CD4-positive, CD25-positive, alpha-beta regulatory T cell (primary cell): ENCODE measurements around the gene HOXD13. TPM values are rescaled to one million over a fixed set of nuclear protein-coding genes. Genes with fewer than 3 reads are reported as not detected.

ENCODE experiments used
- ATAC-seq, 2 donors: fragments of 150-1000 bp; cut with Tn5 transposase; one replicate each; pipeline ENCODE4 v1.10.0; 2021; ENCODE audit warnings: low read depth in 2 of 2, moderate number of reproducible peaks in 2 of 2, moderate library complexity in 1 of 2
- DNase-seq, 3 donors: peaks; one replicate each; pipeline versions ENCODE4 v3.0.0 to v3.0.0-alpha.2; 2012 to 2022; ENCODE audit warnings: mixed read lengths in 1 of 3
- H3K27ac ChIP-seq: one replicate; pipeline ENCODE4 v1.7.0; 2013; ENCODE audit warnings: mild to moderate bottlenecking, low read length; ENCODE audit not compliant: insufficient read depth, poor library complexity, severe bottlenecking
- H3K27me3 ChIP-seq: one replicate; pipeline ENCODE4 v1.7.0; 2013; ENCODE audit warnings: low read length; ENCODE audit not compliant: control insufficient read depth, insufficient read depth
- H3K36me3 ChIP-seq: one replicate; pipeline ENCODE4 v1.7.0; 2013; ENCODE audit warnings: mild to moderate bottlenecking, low read length, moderate library complexity; ENCODE audit not compliant: control insufficient read depth, insufficient read depth
- H3K4me1 ChIP-seq: 2 replicates; pipeline ENCODE4 v1.7.0; 2013; ENCODE audit warnings: mild to moderate bottlenecking, low read length; ENCODE audit not compliant: insufficient read depth, control insufficient read depth, poor library complexity, severe bottlenecking
- H3K4me3 ChIP-seq: one replicate; pipeline ENCODE4 v1.7.0; 2013; ENCODE audit warnings: low read depth, mild to moderate bottlenecking, low read length, moderate library complexity
- H3K9me3 ChIP-seq, 2 experiments: 1 replicate in 1 of 2; 2 replicates in 1 of 2; pipeline ENCODE4 v1.7.0; 2013; ENCODE audit warnings: low read length in 2 of 2, mild to moderate bottlenecking in 1 of 2, moderate library complexity in 1 of 2; ENCODE audit not compliant: control insufficient read depth in 2 of 2
- H3K27ac Mint-ChIP-seq, 3 donors: one replicate each; pipeline ENCODE4 v1.8.0; 2020 to 2022; ENCODE audit warnings: mild to moderate bottlenecking in 3 of 3, mixed read lengths in 3 of 3, moderate library complexity in 2 of 3
- H3K27me3 Mint-ChIP-seq: one replicate; pipeline ENCODE4 v1.8.0; 2022; ENCODE audit warnings: mild to moderate bottlenecking, mixed read lengths
- H3K36me3 Mint-ChIP-seq: one replicate; pipeline ENCODE4 v1.8.0; 2020; ENCODE audit warnings: mixed read lengths
- H3K4me1 Mint-ChIP-seq, 4 donors: one replicate each; pipeline ENCODE4 v1.8.0; 2020 to 2022; ENCODE audit warnings: mixed read lengths in 4 of 4, mild to moderate bottlenecking in 1 of 4
- H3K4me3 Mint-ChIP-seq, 4 donors: one replicate each; pipeline ENCODE4 v1.8.0; 2020 to 2022; ENCODE audit warnings: mild to moderate bottlenecking in 4 of 4, mixed read lengths in 4 of 4, moderate library complexity in 3 of 4
- H3K9me3 Mint-ChIP-seq, 7 donors: one replicate each; pipeline ENCODE4 v1.8.0; 2020 to 2022; ENCODE audit warnings: mixed read lengths in 7 of 7, mild to moderate bottlenecking in 3 of 7, moderate library complexity in 2 of 7
- polyA plus RNA-seq, 4 donors: library from polyadenylated mRNA; unstranded; fragments of 300-500 nt; fragmentation: Illumina TruSeq; gene quantifications; one replicate each; pipeline ENCODE4 v1.2.3, GENCODE V29; 2021
- total RNA-seq: library from RNA; stranded (reverse); gene quantifications from one replicate; pipeline ENCODE4 v1.2.3, GENCODE V29; 2022

Gene HOXD13
- total and polyA plus RNA-seq, 5 donors from 2014 or later = not detected

DNA sequence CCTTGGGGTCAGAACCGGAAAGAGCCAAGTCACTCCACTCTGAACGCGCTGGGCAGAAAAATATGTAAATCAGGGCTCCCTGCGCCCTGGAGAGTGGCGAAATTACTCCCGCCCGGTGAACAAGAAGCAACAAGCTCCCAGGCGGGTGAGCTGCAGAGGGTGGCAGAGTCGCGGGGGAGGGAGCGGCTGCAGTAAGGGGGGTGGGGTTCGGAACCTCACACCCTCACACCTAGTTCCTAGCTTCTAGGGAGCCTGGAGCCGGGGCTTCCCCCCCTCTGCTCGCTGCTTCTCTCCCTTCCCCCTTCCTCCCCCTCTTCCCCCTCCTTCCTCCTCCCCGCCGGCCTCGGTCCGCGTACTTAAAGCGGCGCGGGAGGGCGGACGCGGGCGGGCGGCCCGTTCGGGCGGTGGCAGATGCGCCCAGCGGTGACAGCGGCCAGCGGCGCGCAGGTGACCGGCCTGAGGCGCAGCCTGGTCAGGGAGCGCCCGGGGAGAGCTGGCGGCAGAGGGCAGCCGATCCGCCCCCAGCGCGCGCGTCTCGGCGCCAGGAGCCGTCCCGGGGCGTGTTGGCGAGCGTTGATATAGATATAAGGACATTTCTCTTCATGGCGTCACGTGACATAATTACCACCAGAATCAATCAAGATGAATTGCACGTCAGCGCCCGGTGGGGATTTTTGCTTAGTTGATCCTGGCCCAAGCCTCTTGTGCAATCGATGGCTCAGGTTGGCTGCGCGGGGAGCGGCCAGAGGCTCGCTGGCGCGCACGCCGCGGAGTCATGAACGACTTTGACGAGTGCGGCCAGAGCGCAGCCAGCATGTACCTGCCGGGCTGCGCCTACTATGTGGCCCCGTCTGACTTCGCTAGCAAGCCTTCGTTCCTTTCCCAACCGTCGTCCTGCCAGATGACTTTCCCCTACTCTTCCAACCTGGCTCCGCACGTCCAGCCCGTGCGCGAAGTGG, 14.3 kb downstream of the HOXD13 start, which contains the start of gene HOXD11:
TSS of gene HOXD11 (plus strand) at position 700 of the 959 bp plus-strand sequence. CDS start at position 776, 76 bp downstream.
- peaks cover 46% of the 10 kb centered on the region for H3K27me3 ChIP-seq
- no peak for ATAC-seq
- Mint-ChIP-seq H3K4me1 (peaks cover 0 to 36% (median 16%) of the 10 kb centered on the region in 4 donors), H3K27me3 (peaks cover 90% of the 10 kb centered on the region), H3K36me3 (peaks cover 4% of the 10 kb centered on the region), H3K9me3 (peaks cover 0 to 22% (median 2%) of the 10 kb centered on the region in 7 donors), H3K27ac (peak within 1 kb of the TSS in 1 of 3 donors; percentile 59), H3K4me3 (peak within 1 kb of the TSS; percentile 46 to 82 (median 60))
- H3K27ac ChIP-seq = no peak within 1 kb of the TSS
- no peak for DNase-seq
- peaks cover 8% of the 10 kb centered on the region for H3K4me1 ChIP-seq
- peaks cover 0 to 10% of the 10 kb centered on the region in 2 experiments for H3K9me3 ChIP-seq
- no peak within 1 kb of the TSS for H3K4me3 ChIP-seq
- H3K36me3 ChIP-seq = no peaks in the 10 kb centered on the region

DNA sequence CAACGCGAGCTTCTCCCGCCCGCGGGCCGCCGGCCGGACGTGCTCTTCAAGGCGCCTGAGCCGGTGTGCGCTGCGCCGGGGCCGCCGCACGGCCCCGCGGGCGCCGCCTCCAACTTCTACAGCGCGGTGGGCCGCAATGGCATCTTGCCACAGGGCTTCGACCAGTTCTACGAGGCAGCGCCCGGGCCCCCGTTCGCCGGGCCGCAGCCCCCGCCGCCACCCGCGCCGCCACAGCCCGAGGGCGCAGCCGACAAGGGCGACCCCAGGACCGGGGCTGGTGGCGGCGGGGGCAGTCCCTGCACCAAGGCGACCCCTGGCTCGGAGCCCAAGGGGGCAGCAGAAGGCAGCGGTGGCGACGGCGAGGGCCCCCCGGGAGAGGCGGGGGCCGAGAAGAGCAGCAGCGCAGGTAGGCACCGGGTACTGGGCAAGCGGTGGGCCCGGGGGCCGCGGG, 15.2 kb downstream of the HOXD13 start:
- peaks cover 0 to 16% (median 2%) of the 10 kb centered on the region in 7 donors for H3K9me3 Mint-ChIP-seq
- Histone ChIP-seq H3K9me3 (peaks cover 0 to 10% of the 10 kb centered on the region in 2 experiments), H3K27ac (no peak overlapping the region), H3K27me3 (peaks cover 42% of the 10 kb centered on the region), H3K4me1 (peaks cover 8% of the 10 kb centered on the region), H3K4me3 (no peak overlapping the region), H3K36me3 (no peaks in the 10 kb centered on the region)
- peaks cover 0 to 36% (median 13%) of the 10 kb centered on the region in 4 donors for H3K4me1 Mint-ChIP-seq
- H3K27me3 Mint-ChIP-seq = peaks cover 88% of the 10 kb centered on the region
- no peak overlapping the region for H3K27ac Mint-ChIP-seq
- DNase-seq = no peak
- no peak for ATAC-seq
- H3K4me3 Mint-ChIP-seq = no peak overlapping the region
- peaks cover 4% of the 10 kb centered on the region for H3K36me3 Mint-ChIP-seq

DNA sequence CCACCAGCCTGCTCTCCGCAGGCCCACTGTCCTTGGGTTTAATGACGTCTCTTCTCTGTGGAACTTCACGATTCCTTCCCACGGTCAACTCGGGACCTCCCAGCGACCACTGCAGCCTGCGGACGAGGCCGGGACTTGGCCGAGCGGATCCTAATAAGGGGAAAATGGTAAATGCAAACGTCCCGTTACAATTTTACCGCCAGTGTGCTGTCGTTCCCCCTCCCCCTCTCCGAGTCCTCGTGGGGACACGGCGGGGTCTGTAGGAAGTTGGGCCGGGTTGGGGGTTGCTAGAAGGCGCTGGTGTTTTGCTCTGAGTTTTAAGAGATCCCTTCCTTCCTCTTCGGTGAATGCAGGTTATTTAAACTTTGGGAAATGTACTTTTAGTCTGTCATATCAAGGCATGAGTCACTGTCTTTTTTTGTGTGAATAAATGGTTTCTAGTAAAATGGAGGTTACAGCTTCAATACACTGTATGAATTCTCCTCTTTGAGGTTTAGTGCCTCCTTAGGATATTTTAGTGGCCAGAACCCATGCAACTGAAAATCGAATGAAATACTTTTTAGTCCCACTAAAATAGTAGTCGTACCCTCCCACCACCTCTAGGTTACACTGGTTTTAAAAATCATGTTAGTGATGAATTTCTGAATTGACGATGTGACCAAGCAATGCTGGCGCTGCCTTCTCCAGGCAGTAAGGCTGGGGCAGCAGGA, 16.8 kb downstream of the HOXD13 start:
- Histone ChIP-seq H3K4me3 (no peak overlapping the region), H3K9me3 (peaks cover 0 to 14% of the 10 kb centered on the region in 2 experiments), H3K27me3 (peaks cover 49% of the 10 kb centered on the region), H3K36me3 (no peaks in the 10 kb centered on the region), H3K27ac (no peak overlapping the region), H3K4me1 (peaks cover 8% of the 10 kb centered on the region)
- H3K27me3 Mint-ChIP-seq = peaks cover 88% of the 10 kb centered on the region
- DNase-seq (no peak), ATAC-seq (no peak)
- peaks cover 0 to 34% (median 14%) of the 10 kb centered on the region in 4 donors for H3K4me1 Mint-ChIP-seq
- peak overlapping the region in 2 of 4 donors; percentile 16 to 18 for H3K4me3 Mint-ChIP-seq
- H3K9me3 Mint-ChIP-seq = peaks cover 0 to 16% (median 2%) of the 10 kb centered on the region in 7 donors
- H3K27ac Mint-ChIP-seq = peak overlapping the region in 1 of 3 donors; percentile 48
- peaks cover 4% of the 10 kb centered on the region for H3K36me3 Mint-ChIP-seq

DNA sequence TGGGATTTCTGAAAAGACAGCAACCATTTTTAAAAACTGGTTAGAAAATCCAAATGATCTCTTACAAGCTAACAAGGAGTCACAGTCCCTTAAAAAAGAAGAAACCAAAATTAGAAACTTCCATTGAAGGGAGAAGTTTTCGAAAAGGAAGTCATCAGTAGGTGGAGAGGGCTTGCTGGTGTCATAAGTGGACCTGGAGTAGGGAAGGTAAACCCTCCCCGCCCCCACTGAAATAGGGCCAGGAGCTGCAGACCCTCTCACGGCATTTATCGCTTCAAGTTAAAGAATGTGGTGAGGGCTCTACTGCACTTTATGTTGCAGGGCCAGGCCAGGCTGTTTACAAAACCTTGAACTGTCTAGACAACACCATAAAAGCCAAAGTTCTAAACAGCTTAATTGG, 17.4 kb downstream of the HOXD13 start:
- Histone ChIP-seq H3K9me3 (peaks cover 0 to 14% of the 10 kb centered on the region in 2 experiments), H3K4me1 (peaks cover 8% of the 10 kb centered on the region), H3K27ac (no peak overlapping the region), H3K36me3 (no peaks in the 10 kb centered on the region), H3K27me3 (peaks cover 51% of the 10 kb centered on the region), H3K4me3 (no peak overlapping the region)
- DNase-seq (no peak), ATAC-seq (no peak)
- peaks cover 4% of the 10 kb centered on the region for H3K36me3 Mint-ChIP-seq
- no peak overlapping the region for H3K4me3 Mint-ChIP-seq
- peaks cover 88% of the 10 kb centered on the region for H3K27me3 Mint-ChIP-seq
- peak overlapping the region in 1 of 3 donors; percentile 48 for H3K27ac Mint-ChIP-seq
- H3K4me1 Mint-ChIP-seq = peaks cover 0 to 31% (median 14%) of the 10 kb centered on the region in 4 donors
- peaks cover 0 to 16% (median 2%) of the 10 kb centered on the region in 7 donors for H3K9me3 Mint-ChIP-seq

DNA sequence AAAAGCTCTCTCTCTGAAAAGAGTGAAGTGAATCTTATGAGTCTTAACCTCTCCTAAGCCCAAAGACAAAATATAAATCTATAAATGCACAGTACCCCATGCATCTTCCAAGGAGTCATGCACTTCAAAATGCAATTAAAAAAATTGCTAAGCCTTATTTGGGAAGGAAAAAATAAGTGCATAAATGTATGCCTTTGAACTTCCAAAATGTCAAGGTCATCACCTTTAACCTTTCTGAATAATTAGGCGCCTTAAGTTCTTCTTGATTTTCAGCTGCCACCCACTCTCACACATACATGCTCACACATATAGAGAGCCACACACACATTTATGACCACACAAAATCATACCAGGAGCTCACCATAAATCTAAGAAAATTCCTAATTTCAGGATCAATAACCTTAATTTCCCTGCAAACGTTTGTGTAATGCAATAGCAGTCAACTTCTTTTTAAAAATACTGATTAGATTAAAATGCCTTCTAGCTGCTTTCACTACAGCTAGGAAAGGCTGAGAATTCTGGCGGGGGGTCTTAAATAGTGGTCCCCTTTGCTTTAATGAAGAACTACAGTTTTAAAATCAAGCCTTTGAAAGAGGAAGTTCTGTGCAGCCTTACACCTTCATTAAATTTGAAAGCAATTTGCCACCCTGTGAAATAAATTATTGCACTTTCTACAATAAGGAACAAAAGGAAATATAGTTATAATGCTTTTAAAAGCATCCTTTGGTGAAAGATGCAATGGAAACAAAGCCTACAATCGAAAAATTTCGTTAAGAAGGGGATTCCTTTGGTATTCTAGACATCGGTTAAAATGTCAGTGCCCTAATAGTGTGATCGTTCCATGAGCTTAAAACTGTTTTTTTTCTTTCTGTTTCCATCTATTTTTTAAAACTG, 18.1 kb downstream of the HOXD13 start:
- H3K4me1 Mint-ChIP-seq = peaks cover 0 to 26% (median 13%) of the 10 kb centered on the region in 4 donors
- Histone ChIP-seq H3K4me3 (no peak overlapping the region), H3K36me3 (no peaks in the 10 kb centered on the region), H3K27ac (no peak overlapping the region), H3K4me1 (peaks cover 8% of the 10 kb centered on the region), H3K27me3 (peaks cover 57% of the 10 kb centered on the region), H3K9me3 (peaks cover 0 to 14% of the 10 kb centered on the region in 2 experiments)
- peak overlapping the region in 1 of 4 donors; percentile 54 for H3K4me3 Mint-ChIP-seq
- DNase-seq (no peak), ATAC-seq (no peak)
- H3K9me3 Mint-ChIP-seq = peaks cover 0 to 16% (median 2%) of the 10 kb centered on the region in 7 donors
- peaks cover 88% of the 10 kb centered on the region for H3K27me3 Mint-ChIP-seq
- H3K36me3 Mint-ChIP-seq = peaks cover 4% of the 10 kb centered on the region
- no peak overlapping the region for H3K27ac Mint-ChIP-seq

DNA sequence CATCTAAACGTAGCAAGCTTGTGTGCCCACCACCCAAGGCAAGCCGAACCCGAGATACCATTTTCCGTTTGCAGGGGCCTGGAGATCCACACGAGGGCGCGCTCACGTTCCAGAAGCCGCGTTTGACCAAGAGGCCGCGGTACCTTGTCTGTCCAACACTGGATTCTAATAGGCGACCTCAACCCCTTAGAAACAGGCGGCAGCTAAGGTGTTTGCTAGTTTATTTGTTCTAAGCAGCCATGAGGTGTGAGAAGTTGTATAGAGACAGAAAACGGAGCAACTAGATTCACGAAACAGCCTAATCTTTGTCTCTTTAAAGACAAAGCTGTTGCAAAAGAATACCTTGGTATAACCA, 18.8 kb downstream of the HOXD13 start:
- Mint-ChIP-seq H3K27me3 (peaks cover 84% of the 10 kb centered on the region), H3K36me3 (peaks cover 4% of the 10 kb centered on the region), H3K4me1 (peaks cover 0 to 20% (median 9%) of the 10 kb centered on the region in 4 donors), H3K27ac (no peak overlapping the region), H3K4me3 (peak overlapping the region in 2 of 4 donors; percentile 5 to 54), H3K9me3 (peaks cover 0 to 16% (median 2%) of the 10 kb centered on the region in 7 donors)
- peak in 1 of 3 donors; percentile 38 for DNase-seq
- H3K36me3 ChIP-seq = no peaks in the 10 kb centered on the region
- H3K27me3 ChIP-seq = peaks cover 54% of the 10 kb centered on the region
- H3K9me3 ChIP-seq = peaks cover 0 to 14% of the 10 kb centered on the region in 2 experiments
- H3K4me1 ChIP-seq = peaks cover 8% of the 10 kb centered on the region
- no peak overlapping the region for H3K4me3 ChIP-seq
- H3K27ac ChIP-seq = no peak overlapping the region
- ATAC-seq = no peak
